ENCODE data around the gene FAM222A. TPM values are rescaled to one million over a fixed set of nuclear protein-coding genes. Genes with fewer than 3 reads are reported as not detected.

The FAM222A gene
- total RNA-seq, 1 experiment from 2014 or later = 3.7 TPM

DNA sequence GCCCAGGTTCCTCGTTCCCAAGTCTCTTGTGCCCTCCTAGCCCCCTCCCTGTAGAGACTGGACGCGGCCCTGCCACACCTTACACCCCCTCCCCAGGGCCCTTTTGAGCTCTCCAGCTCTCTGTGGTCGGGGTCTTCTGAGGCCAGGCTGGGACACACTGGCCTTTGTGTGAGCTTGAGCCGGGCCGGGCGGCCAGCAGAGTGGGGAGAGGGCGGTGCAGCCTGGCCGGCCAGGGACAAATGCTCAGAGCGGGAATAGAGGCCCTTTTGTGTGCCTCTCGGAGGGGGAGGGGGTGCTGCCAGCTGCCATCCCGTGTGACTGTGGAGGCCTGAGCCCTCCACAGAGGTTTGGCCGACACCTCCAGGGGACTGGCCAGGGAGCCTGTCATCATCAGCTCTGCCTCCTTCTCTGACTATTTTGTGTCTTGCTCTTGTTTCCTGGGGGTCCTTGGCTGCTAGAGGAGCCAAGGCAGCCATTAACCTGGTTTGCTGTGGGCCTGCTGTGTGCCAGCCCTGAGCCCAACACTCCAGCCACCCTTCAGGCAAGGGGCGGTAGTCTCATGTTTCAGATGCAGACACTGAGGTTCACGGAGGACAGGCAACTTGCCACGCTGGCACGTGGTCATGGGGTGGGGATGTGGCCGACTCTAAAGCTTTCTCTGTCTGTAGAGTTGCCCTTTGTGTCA is 13.6 kb downstream of the FAM222A start:
- no peak for TF ChIP-seq EZH2 (IDR thresholded peaks at IDR 0.05)
- no peak for TF ChIP-seq POLR2AphosphoS5 (IDR thresholded peaks at IDR 0.05; ENCODE audit: low read depth, low read length)
- no peak for TF ChIP-seq REST (IDR thresholded peaks at IDR 0.05; ENCODE audit: low read depth)
- no peak for TF ChIP-seq ATF3 (IDR thresholded peaks at IDR 0.05)
- TF ChIP-seq SRF (IDR thresholded peaks at IDR 0.05; ENCODE audit: low read depth) = no peak
- no peak for TF ChIP-seq POLR2A (IDR thresholded peaks at IDR 0.05; ENCODE audit: borderline replicate concordance, extremely low read depth, insufficient read depth, insufficient read length)
- TF ChIP-seq ZNF274 (IDR thresholded peaks at IDR 0.05; ENCODE audit: low read depth, low read length) = no peak
- TF ChIP-seq, protein P1, sequence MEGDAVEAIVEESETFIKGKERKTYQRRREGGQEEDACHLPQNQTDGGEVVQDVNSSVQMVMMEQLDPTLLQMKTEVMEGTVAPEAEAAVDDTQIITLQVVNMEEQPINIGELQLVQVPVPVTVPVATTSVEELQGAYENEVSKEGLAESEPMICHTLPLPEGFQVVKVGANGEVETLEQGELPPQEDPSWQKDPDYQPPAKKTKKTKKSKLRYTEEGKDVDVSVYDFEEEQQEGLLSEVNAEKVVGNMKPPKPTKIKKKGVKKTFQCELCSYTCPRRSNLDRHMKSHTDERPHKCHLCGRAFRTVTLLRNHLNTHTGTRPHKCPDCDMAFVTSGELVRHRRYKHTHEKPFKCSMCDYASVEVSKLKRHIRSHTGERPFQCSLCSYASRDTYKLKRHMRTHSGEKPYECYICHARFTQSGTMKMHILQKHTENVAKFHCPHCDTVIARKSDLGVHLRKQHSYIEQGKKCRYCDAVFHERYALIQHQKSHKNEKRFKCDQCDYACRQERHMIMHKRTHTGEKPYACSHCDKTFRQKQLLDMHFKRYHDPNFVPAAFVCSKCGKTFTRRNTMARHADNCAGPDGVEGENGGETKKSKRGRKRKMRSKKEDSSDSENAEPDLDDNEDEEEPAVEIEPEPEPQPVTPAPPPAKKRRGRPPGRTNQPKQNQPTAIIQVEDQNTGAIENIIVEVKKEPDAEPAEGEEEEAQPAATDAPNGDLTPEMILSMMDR (IDR thresholded peaks at IDR 0.05 in 2 of 3, conservative IDR thresholded peaks at IDR 0.05 in 1 of 3; ENCODE audit: borderline replicate concordance in 1 of 3, insufficient read depth in 1 of 3, low read depth in 2 of 3, low read length in 2 of 3) = no peak
- TF ChIP-seq YY1 (IDR thresholded peaks at IDR 0.05; ENCODE audit: extremely low read depth, insufficient replicate concordance, low read depth, low read length) = no peak
- TF ChIP-seq ZFX (IDR thresholded peaks at IDR 0.05) = no peak
- no peak overlapping the region for H3K9ac ChIP-seq (ENCODE audit: low read length)
- no TSS peak for BruUV-seq (replicated peaks)
- H3K27me3 ChIP-seq (ENCODE audit: insufficient read depth, low read length) = no peaks in the 10 kb centered on the region
- DNase-seq (ENCODE audit: low read depth, low spot score) (no peak), ATAC-seq (no peak)
- H3K79me2 ChIP-seq (ENCODE audit: insufficient read depth, low read length) = no peaks in the 10 kb centered on the region
- POLR2A ChIA-PET = no interaction called here
- RAD21 ChIA-PET (ENCODE audit: low non-redundant PET in 1 of 2, low total read pairs in 2 of 2, uncharacterized antibody in 2 of 2, unreplicated experiment in 2 of 2) = no interaction called here
- H3K9me3 ChIP-seq (ENCODE audit: control insufficient read depth in 1 of 2, insufficient read depth in 1 of 2, low read depth in 1 of 2, low read length in 2 of 2) = no peaks in the 10 kb centered on the region
- H3K36me3 ChIP-seq (ENCODE audit: control insufficient read depth in 1 of 2, insufficient read depth in 2 of 2, low read length in 2 of 2) = no peaks in the 10 kb centered on the region
- no peaks in the 10 kb centered on the region for H4K20me1 ChIP-seq (ENCODE audit: insufficient read depth)
- no peak overlapping the region for H2AFZ ChIP-seq (ENCODE audit: low read depth, low read length, poor library complexity, severe bottlenecking)
- no peak overlapping the region for H3K4me2 ChIP-seq (ENCODE audit: low read length)
- H3K27ac ChIP-seq (ENCODE audit: low read depth, low read length) = no peak overlapping the region
- H3K4me3 ChIP-seq (replicated peaks in 1 of 2; ENCODE audit: low read depth in 1 of 2, low read length in 2 of 2) = no peak overlapping the region
- no peaks in the 10 kb centered on the region for H3K9me2 ChIP-seq (ENCODE audit: insufficient read depth)
- intact Hi-C loops (cut with micrococcal nuclease) = no loop called here
- CTCF ChIA-PET = no interaction called here
- H3K4me1 ChIP-seq (ENCODE audit: control insufficient read depth in 1 of 2, insufficient read depth in 2 of 2, low read length in 2 of 2) = no peaks in the 10 kb centered on the region
